K562 (cell line): ENCODE measurements around the gene CSNK1D. TPM values are rescaled to one million over a fixed set of nuclear protein-coding genes. Genes with fewer than 3 reads are reported as not detected.

Source experiments
- ATAC-seq: fragments of 200-7000 bp; cut with Tn5 transposase; 3 replicates; pipeline ENCODE4 v1.9.1; 2020; ENCODE audit warnings: moderate library complexity
- BruUV-seq: library from RNA; stranded (reverse); fragments of 400-500 nt; replicated peaks from 2 replicates; lab custom pipeline; 2021; lab: Mats Ljungman, UMichigan
- CTCF ChIA-PET: fragments of 300-600 bp; formaldehyde crosslinking; extraction: SDS; loops from one replicate; lab custom pipeline; 2021; ENCODE audit warnings: low intra/inter-chr PET ratio; lab: Yijun Ruan, JAX
- POLR2A ChIA-PET: fragments of 300-600, 350-650 bp; sonication (Branson Sonifier 250); formaldehyde crosslinking; extraction: SDS; loops from one replicate; lab custom pipeline; 2021; ENCODE audit warnings: antibody characterized with exemption, inconsistent platforms; lab: Yijun Ruan, JAX
- DNase-seq, 4 experiments: peaks; one replicate each; pipeline versions ENCODE4 v3.0.0 to v3.0.0-alpha.2; 2011 to 2018; ENCODE audit warnings: low spot score in 3 of 4, mixed read lengths in 3 of 4; ENCODE audit errors: extremely low read depth in 1 of 4
- FAIRE-seq: peaks from 2 replicates; lab custom pipeline; 2011; peaks lifted over from hg19 to GRCh38; lab: Jason Lieb, UNC
- H2AFZ ChIP-seq: 2 replicates; pipeline ENCODE4 v1.6.0; 2011; ENCODE audit warnings: low read depth, low read length, control low read depth, inconsistent platforms
- H3K27ac ChIP-seq: fragments of 200-600 bp; 3 replicates; pipeline ENCODE4 v1.8.0; 2011; ENCODE audit warnings: low read depth, mild to moderate bottlenecking, control low read depth, inconsistent platforms, low read length, moderate library complexity, mixed read lengths; ENCODE audit errors: extremely low read depth
- H3K27me3 ChIP-seq, 2 experiments: fragments of 300-600 bp in 1 of 2; 2 replicates in 1 of 2; 3 replicates in 1 of 2; pipeline versions ENCODE4 v1.6.0 to v1.8.0; 2011; ENCODE audit warnings: inconsistent platforms in 2 of 2, low read length in 2 of 2, mild to moderate bottlenecking in 1 of 2, mixed read lengths in 1 of 2, moderate library complexity in 1 of 2; ENCODE audit not compliant: control insufficient read depth in 2 of 2, insufficient read depth in 2 of 2
- H3K36me3 ChIP-seq: fragments of 300-600 bp; 3 replicates; pipeline ENCODE4 v1.8.0; 2011; ENCODE audit warnings: mild to moderate bottlenecking, low read length, inconsistent platforms; ENCODE audit not compliant: control insufficient read depth, insufficient read depth
- H3K4me1 ChIP-seq, 2 experiments: fragments of 200-600 bp in 1 of 2; replicated peaks in 1 of 2; 2 replicates in 1 of 2; 3 replicates in 1 of 2; pipeline versions ENCODE4 v1.5.1 to v1.8.0; 2011; ENCODE audit warnings: inconsistent platforms in 2 of 2, low read length in 2 of 2, mild to moderate bottlenecking in 1 of 2, mixed read lengths in 1 of 2, moderate library complexity in 1 of 2; ENCODE audit not compliant: control insufficient read depth in 2 of 2, insufficient read depth in 2 of 2
- H3K4me2 ChIP-seq: 2 replicates; pipeline ENCODE4 v1.6.1; 2011; ENCODE audit warnings: low read length, control low read depth, inconsistent platforms, mixed read lengths; ENCODE audit not compliant: insufficient read depth
- H3K4me3 ChIP-seq: fragments of 200-600 bp; sonication (generic), shearing (Covaris generic); 2 replicates; pipeline ENCODE4 v1.5.1; 2016; ENCODE audit warnings: control low read depth, inconsistent platforms
- H3K79me2 ChIP-seq: fragments of 200-600 bp; 3 replicates; pipeline ENCODE4 v1.8.0; 2011; ENCODE audit warnings: low read length, inconsistent platforms; ENCODE audit not compliant: control insufficient read depth, insufficient read depth
- H3K9ac ChIP-seq, 2 experiments: 2 replicates each; pipeline versions ENCODE4 v1.6.0 to v1.6.1; 2011; ENCODE audit warnings: low read depth in 2 of 2, low read length in 2 of 2, control low read depth in 1 of 2, inconsistent platforms in 1 of 2, mild to moderate bottlenecking in 1 of 2, mixed read lengths in 1 of 2; ENCODE audit not compliant: insufficient read depth in 1 of 2
- H3K9me1 ChIP-seq: one replicate; pipeline ENCODE4 v1.6.0; 2011; ENCODE audit warnings: inconsistent platforms, mild to moderate bottlenecking, low read length, moderate library complexity; ENCODE audit not compliant: control insufficient read depth, insufficient read depth
- H3K9me3 ChIP-seq: replicated peaks from 2 replicates; pipeline ENCODE4 v1.5.1; 2011; ENCODE audit warnings: low read depth, low read length, inconsistent platforms; ENCODE audit not compliant: control insufficient read depth, insufficient read depth
- H4K20me1 ChIP-seq: replicated peaks from 2 replicates; pipeline ENCODE4 v1.6.1; 2011; ENCODE audit warnings: low read length, inconsistent platforms, mixed read lengths; ENCODE audit not compliant: control insufficient read depth, insufficient read depth
- CBFA2T3 ChIP-seq: fragments of 450-650 bp; IDR thresholded peaks from 2 replicates; pipeline ENCODE4 v1.6.1; 2017
- KLF1 ChIP-seq: fragments of 450-650 bp; IDR thresholded peaks from 2 replicates; pipeline ENCODE4 v1.6.1; 2016; ENCODE audit warnings: missing genetic modification characterization, missing compliant biosample characterization
- PRDM10 ChIP-seq: fragments of 450-650 bp; IDR thresholded peaks from 2 replicates; pipeline ENCODE4 v1.6.1; 2018; ENCODE audit not compliant: partially characterized antibody
- TARDBP ChIP-seq: fragments of 450-650 bp; IDR thresholded peaks from 2 replicates; pipeline ENCODE4 v1.6.1; 2016
- ZNF707 ChIP-seq: fragments of 250-450 bp; sonication (Bioruptor Pico); conservative IDR thresholded peaks from 2 replicates; pipeline ENCODE4 v1.8.0; 2022; ENCODE audit warnings: inconsistent platforms, mild to moderate bottlenecking, moderate library complexity
- WGBS: fragments of 100-300 bp; shearing (Covaris generic); methylation state at CpG from one replicate; pipeline ENCODE4 v1.1.6; 2016; ENCODE audit warnings: low coverage, mixed read lengths; ENCODE audit not compliant: insufficient coverage; ENCODE audit errors: missing lambda C conversion rate; 5-methylcytosine and 5-hydroxymethylcytosine counted together
- in situ Hi-C: fragments of 300-500 bp; cut with MboI; formaldehyde crosslinking; loops from 4 replicates; pipeline ENCODE4 v1.15.0; 2018; ENCODE audit warnings: inconsistent platforms, mixed read lengths
- intact Hi-C: fragments of 100-400 bp; cut with micrococcal nuclease; formaldehyde crosslinking; loops from 2 replicates; pipeline ENCODE4 v1.14.2; 2022
- polyA plus RNA-seq, 8 experiments: library from polyadenylated mRNA; depleted of rRNA in 4 of 8; stranded (reverse) in 5 of 8; unstranded in 3 of 8; fragments of >200 nt; fragmentation: Nextera tagmentation in 2 of 8; fragmentation: Illumina TruSeq in 1 of 8; extraction: Ambion mirVana in 2 of 8; extraction: Trizol in 1 of 8; gene quantifications; 2 replicates each; pipeline versions ENCODE4 v1.2.1 to v1.2.3, GENCODE V29; 2011 to 2014; ENCODE audit warnings: inconsistent platforms in 1 of 8, missing spikeins in 1 of 8
- total RNA-seq, 7 experiments: library from RNA; depleted of rRNA in 6 of 7; stranded (reverse); fragments of >200 nt in 6 of 7; fragmentation: Illumina TruSeq in 2 of 7; extraction: Trizol in 2 of 7; gene quantifications; 2 replicates each; pipeline versions ENCODE4 v1.2.1 to v1.2.3, GENCODE V29; 2011 to 2021; ENCODE audit warnings: low replicate concordance in 1 of 7

CSNK1D gene
- total and polyA plus RNA-seq, 9 of the 15 experiments (the other 6 are each of a cell fraction or from before 2014, with no cell fraction given): 6.5 to 133 (median 41.3) TPM

GRCh38 chr17:82320140-82320840 lies 46.8 kb upstream of the CSNK1D start:
- DNase-seq (no peak), FAIRE-seq (peak; percentile 42), ATAC-seq (no peak)
- POLR2A ChIA-PET: no interaction called here
- Histone ChIP-seq H3K9me1 (no peaks in the 10 kb centered on the region), H4K20me1 (no peaks in the 10 kb centered on the region), H3K79me2 (no peaks in the 10 kb centered on the region), H3K4me3 (no peak overlapping the region), H3K9me3 (peaks cover 10% of the 10 kb centered on the region), H3K9ac (peak overlapping the region in 1 of 2 experiments; percentile 78; a peak in 2 of 4 replicates), H3K36me3 (no peaks in the 10 kb centered on the region), H3K4me1 (peaks cover 41 to 100% of the 10 kb centered on the region in 2 experiments), H3K27me3 (no peaks in the 10 kb centered on the region), H3K4me2 (no peak overlapping the region), H2AFZ (peak overlapping the region; percentile 56; the same call in 1 of the 2 replicates), H3K27ac (no peak overlapping the region)
- in situ Hi-C loops (no loop called here), intact Hi-C loops (loop anchor here (2.0 kb wide), 1 partner anchor 81 kb away; no protein-coding TSS in a partner anchor)
- no TSS peak for BruUV-seq
- WGBS: 49% methylated on average over 17 of the region's 26 CpGs
- CTCF ChIA-PET: interaction anchor here (0.7 to 2.1 kb wide), 2 partner anchors 84 to 132 kb away, joined by 5 to 18 read pairs; no protein-coding TSS in a partner anchor
- TF ChIP-seq PRDM10 (peak; percentile 31), ZNF707 (CRISPR knock-in tag) (no peak), KLF1 (tag) (no peak), CBFA2T3 (peak; percentile 58; the same call in 1 of the 2 replicates), TARDBP (no peak)
